GM21515 (cell line): ENCODE results near the gene PRIM1.
"Not testable (repeated sequence)": the region's sequence is repeated elsewhere in the genome, so short reads cannot be mapped to it uniquely, and the experiment has no call there.

Source experiments
- ATAC-seq: cut with Tn5 transposase; IDR thresholded peaks from one replicate; pipeline ENCODE4 v1.9.1; 2021; ENCODE audit not compliant: unreplicated experiment

Gene PRIM1

GRCh38 chr12:56761812-56762211, 9.7 kb upstream of the PRIM1 start:
- no peak for ATAC-seq

- no peak for ATAC-seq
Observed at GRCh38 chr12:56760460-56760859, 8.3 kb upstream of the PRIM1 start.

DNA sequence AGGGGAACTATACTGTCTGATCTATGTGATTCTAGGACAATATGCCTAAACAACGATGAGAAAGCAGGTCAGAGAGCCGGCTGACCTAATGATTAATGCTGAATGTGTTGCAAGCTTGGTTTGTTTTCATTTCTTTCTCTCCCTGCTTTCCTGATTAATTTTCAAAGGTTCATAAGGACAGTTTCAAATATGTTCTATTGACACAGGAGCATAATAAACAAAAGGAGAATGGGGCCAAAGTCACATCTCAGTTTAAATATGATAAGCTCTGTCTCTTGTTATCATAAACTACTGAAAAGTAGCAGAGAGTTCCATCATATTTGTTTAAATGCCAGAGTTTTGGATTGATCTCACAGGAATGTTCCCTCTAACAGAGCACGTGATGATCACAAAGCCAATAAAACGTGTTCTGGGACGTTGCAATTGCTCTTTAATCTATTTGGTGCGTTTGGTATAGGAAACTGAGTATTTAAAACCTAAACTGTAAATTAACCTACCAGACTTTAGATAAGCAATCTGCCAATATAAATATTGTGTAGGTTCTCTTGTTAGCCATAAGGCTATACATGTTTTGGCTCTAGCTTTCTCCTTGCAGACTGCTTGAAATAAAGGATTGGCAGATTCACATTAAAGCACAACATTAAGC, 7.3 kb upstream of the PRIM1 start:
- no peak for ATAC-seq

GRCh38 chr12:56758728-56759262, 6.7 kb upstream of the PRIM1 start:
- ATAC-seq: no peak

DNA sequence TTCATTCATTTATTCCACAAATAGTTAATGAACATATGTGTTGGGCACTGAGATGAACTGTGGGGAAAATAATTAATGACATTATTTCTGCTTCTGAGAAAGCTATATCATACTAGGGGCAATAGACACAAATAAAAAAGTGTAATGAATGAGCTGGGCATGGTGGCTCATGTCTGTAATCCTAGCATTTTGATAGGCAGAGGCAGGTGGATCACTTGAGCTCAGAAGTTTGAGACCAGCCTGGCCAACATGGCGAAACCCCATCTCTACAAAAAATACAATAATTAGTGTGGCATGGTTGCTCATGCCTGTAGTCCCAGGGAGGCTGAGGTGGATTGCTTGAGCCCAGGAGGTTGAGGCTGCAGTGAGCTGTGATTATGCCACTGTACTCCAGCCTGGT, 5.8 kb upstream of the PRIM1 start:
- not testable (repeated sequence) for ATAC-seq

GRCh38 chr12:56753566-56753965, 1.4 kb upstream of the PRIM1 start:
- ATAC-seq: no peak

DNA sequence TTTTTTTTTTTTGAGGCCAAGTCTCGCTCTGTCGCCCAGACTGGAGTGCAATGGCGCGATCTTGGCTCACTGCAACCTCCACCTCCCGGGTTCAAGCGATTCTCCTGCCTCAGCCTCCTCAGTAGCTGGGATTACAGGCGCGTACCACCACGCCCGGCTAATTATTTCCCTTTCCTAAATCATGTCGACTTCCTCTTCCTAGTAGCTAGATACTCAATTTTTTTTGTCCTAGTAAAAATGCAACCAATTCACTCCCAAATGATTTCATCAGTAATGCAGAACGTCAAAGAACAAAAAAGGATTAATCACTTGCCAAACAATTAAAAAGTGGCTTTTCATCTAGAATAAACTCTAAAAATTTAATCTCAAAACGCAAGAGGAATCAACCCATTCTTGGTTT, 1.5 kb downstream of the PRIM1 start:
- not testable (repeated sequence) for ATAC-seq

GRCh38 chr12:56749853-56750252, 2.3 kb downstream of the PRIM1 start:
- ATAC-seq: no peak

- no peak for ATAC-seq
Observed at GRCh38 chr12:56749359-56749758, 2.8 kb downstream of the PRIM1 start.

DNA sequence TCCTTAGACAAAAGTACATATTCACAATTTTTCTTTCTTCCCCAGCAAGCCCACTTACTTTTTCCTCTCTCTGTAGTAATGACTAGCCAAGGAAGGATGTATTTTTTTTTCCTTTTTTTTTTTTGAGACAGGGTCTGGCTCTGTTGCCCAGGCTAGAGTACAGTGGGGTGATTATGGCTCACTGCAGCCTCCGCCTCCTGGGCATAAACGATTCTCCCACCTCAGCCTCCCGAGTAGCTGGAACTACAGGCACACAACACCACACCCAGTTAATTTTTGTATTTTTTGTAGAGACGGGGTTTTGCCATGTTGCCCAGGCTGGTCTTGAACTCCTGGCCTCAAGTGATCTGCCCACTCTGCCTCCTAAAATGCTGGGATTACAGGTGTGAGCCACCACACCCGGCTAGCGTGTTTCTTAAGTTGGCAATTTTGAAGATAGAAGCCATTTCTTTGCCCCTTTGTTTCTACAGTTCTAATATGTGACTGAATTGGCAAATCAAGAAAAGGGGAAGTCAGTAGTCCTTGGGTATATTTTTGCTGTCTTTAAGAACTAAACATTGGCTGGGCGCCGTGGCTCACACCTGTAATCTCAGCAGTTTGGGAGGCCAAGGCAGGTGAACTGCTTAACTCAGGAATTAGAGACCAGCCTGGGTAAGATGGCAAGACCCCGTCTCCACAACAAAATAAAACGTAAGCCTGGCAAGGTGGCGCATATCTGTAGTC, 23.8 kb downstream of the PRIM1 start:
- no peak for ATAC-seq

DNA sequence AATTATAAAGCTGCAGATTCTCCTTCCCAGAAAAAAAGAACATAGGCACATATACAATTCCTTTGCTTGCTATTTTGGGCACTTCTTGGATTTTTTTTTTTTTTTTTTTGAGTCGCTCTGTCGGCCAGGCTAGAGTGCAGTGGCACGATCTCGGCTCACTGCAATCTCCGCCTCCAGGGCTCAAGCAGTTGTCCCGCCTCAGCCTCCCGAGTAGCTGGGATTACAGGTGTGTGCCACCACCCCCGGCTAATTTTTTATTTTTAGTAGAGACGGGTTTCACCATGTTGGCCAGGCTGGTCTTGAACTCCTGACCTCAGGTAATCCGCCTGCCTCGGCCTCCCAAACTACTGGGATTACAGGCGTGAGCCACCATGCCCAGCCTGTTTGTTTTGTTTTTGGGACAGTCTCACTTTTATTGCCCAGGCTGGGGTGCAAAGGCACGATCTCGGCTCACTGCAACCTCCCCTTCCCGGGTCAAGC, 25.9 kb downstream of the PRIM1 start:
- not testable (repeated sequence) for ATAC-seq

- no peak for ATAC-seq
Observed at GRCh38 chr12:56725723-56726102, 26.4 kb downstream of the PRIM1 start.

- ATAC-seq: peak; percentile 95
Observed at GRCh38 chr12:56724972-56725722, 27.0 kb downstream of the PRIM1 start, which contains the start of gene NACA. TSS of gene NACA (minus strand) at chr12:56725299. CDS start at chr12:56724521, 778 bp downstream.

GRCh38 chr12:56724701-56724971, 27.5 kb downstream of the PRIM1 start:
- ATAC-seq: no peak

- ATAC-seq: no peak
Observed at GRCh38 chr12:56723889-56724700, 28.0 kb downstream of the PRIM1 start.

GRCh38 chr12:56723352-56723751, 28.8 kb downstream of the PRIM1 start:
- ATAC-seq: no peak

GRCh38 chr12:56722832-56723231, 29.3 kb downstream of the PRIM1 start:
- ATAC-seq: no peak

GRCh38 chr12:56721721-56722120, 30.4 kb downstream of the PRIM1 start:
- no peak for ATAC-seq

- ATAC-seq: no peak
Observed at GRCh38 chr12:56721216-56721615, 30.9 kb downstream of the PRIM1 start.

DNA sequence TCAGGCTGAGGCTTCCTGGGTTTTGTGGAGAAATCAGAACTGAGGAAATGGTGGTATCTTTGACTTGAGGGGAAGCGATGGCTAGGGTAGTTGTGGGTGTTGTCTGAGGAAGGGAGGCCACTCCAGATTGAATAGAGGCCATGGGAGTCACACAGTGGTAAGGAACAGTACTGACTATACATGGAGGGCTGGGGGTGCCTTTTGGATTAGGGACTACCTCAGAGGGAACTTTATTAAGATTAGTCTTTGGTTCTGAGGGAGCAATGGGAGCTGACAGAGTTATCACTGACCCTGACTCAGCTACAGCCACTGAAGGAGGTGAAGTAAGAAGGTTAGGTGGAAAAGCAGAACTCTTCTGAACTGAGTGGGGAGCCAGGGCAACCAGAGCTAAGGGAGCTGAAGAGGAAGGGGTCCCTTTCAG, 31.4 kb downstream of the PRIM1 start:
- ATAC-seq: no peak

GRCh38 chr12:56719056-56719455, 33.1 kb downstream of the PRIM1 start:
- no peak for ATAC-seq
